Stimulated activated effector memory CD8-positive, alpha-beta T cell treated with anti-CD3 and anti-CD28 coated beads, Interleukin-12 subunit alpha, Interleukin-12 subunit beta, amount 100 ng/mL, for 72 hours (primary cell): Measurements from ENCODE around the gene OR8U1.
"Not testable (repeated sequence)": the region's sequence is repeated elsewhere in the genome, so short reads cannot be mapped to it uniquely, and the experiment has no call there.

Source experiments
- ATAC-seq: fragments of 150-1000 bp; cut with Tn5 transposase; 2 replicates; pipeline ENCODE4 v1.10.0; 2021
- DNase-seq, 2 donors: peaks; one replicate each; pipeline ENCODE4 v3.0.0; 2021 to 2022; ENCODE audit warnings: low spot score in 2 of 2
- H3K27ac Mint-ChIP-seq: one replicate; pipeline ENCODE4 v1.8.0; 2022; ENCODE audit warnings: mild to moderate bottlenecking, mixed read lengths
- H3K36me3 Mint-ChIP-seq: one replicate; pipeline ENCODE4 v1.8.0; 2022; ENCODE audit warnings: mild to moderate bottlenecking, mixed read lengths
- H3K4me1 Mint-ChIP-seq: one replicate; pipeline ENCODE4 v1.8.0; 2022; ENCODE audit warnings: mixed read lengths
- H3K4me3 Mint-ChIP-seq: one replicate; pipeline ENCODE4 v1.8.0; 2022; ENCODE audit warnings: mild to moderate bottlenecking, mixed read lengths
- H3K9me3 Mint-ChIP-seq: one replicate; pipeline ENCODE4 v1.8.0; 2022; ENCODE audit warnings: mixed read lengths

The OR8U1 gene

DNA sequence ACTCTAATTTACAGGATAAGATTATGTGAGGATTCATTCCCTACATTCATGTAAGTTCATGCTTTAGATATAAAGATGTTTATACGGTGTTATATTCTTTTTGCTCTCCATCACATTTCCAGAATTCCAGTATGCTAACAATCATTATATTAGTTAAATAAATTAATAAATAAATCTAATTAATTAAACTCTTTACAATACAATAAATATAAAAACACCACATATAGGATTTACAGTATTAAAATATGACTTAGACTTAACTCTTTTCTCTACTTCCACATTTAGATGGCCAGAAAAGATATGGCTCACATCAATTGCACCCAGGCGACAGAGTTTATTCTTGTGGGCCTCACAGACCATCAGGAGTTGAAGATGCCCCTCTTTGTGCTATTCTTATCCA is at the start of gene OR8U1:
TSS of gene OR8U1 (plus strand) at position 301 of the 400 bp plus-strand sequence. CDS start at position 301, 0 bp downstream.
- H3K36me3 Mint-ChIP-seq: no peaks in the 10 kb centered on the region
- no peak for ATAC-seq
- DNase-seq: no peak
- H3K9me3 Mint-ChIP-seq: peaks cover 22% of the 10 kb centered on the region
- H3K27ac Mint-ChIP-seq: no peak within 1 kb of the TSS
- H3K4me3 Mint-ChIP-seq: no peak within 1 kb of the TSS
- H3K4me1 Mint-ChIP-seq: no peaks in the 10 kb centered on the region

DNA sequence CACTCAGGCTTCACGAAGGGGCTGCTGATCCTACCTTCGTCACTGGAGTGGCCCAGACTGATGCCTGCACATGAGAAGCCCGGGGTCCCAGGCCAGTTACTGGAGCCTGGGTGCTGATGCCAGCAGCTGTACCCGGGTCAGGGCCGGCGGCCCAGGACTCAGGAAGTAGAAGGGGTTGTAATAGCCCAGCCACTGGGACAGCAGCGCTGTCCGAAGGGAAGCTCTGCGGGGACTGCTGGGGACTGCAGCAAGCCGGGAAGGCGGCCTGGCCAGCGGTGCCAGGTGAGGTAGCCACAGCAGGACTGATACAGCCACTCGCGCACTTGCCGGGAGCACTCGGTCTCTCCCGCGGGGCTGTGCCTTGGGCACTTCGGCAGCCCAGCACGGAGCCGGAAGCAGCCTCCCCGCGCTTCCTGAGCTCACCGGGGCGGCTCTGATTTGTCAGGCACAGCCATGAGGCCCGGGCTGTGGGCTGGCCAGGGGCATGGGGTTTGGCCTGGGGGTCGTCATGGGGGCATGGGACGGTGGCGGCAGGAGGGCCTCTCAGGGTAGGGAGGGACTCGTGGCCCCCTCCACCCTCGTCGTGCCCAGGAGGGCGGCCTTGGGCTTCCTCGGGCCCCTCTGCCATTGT is 43.4 kb upstream of the OR8U1 start:
- peaks cover 15% of the 10 kb centered on the region for H3K9me3 Mint-ChIP-seq
- H3K4me1 Mint-ChIP-seq: no peaks in the 10 kb centered on the region
- H3K4me3 Mint-ChIP-seq: no peak overlapping the region
- DNase-seq: no peak
- no peaks in the 10 kb centered on the region for H3K36me3 Mint-ChIP-seq
- ATAC-seq: no peak
- no peak overlapping the region for H3K27ac Mint-ChIP-seq

DNA sequence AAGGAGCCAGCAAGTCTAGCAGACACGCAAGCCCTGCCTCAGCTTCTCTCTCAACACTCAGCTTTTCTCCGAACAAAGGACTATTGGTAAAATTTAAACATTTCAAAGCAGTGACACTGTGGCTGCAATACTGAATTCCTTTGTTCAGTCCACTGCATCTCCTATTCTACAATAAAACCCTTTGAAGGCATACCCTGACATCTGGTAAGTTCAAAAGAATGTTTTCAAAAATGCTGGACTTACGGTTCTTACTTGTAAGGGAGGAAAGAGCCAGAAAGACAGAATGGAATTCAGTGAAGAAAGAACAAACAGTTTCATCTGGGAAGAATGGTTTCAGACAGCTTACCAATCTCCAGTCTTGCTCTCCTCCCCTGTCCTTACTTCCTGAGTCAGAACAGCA is 42.3 kb upstream of the OR8U1 start:
- Mint-ChIP-seq H3K9me3 (peaks cover 11% of the 10 kb centered on the region), H3K27ac (no peak overlapping the region), H3K4me1 (no peaks in the 10 kb centered on the region), H3K36me3 (no peaks in the 10 kb centered on the region), H3K4me3 (no peak overlapping the region)
- DNase-seq (no peak), ATAC-seq (no peak)

DNA sequence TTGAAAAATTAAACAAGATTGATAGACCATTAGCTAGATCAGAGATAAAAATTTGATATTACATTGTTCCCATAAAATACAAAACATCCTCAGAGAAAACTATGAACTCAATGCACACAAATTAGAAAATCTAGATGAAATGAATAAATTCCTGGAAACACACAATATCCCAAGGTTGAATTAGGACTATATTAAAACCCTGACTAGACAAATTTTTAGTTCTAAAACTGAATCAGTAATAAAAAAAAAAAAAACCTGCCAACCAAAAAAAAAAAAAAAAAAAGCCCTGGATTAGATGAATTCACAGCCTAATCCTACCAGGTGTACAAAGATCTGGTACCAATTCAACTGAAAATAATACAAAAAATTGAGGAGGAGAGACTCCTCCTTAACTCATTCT is 35.1 kb upstream of the OR8U1 start:
- peaks cover 18% of the 10 kb centered on the region for H3K9me3 Mint-ChIP-seq
- ATAC-seq: no peak
- no peak overlapping the region for H3K27ac Mint-ChIP-seq
- H3K4me3 Mint-ChIP-seq: no peak overlapping the region
- H3K36me3 Mint-ChIP-seq: no peaks in the 10 kb centered on the region
- no peaks in the 10 kb centered on the region for H3K4me1 Mint-ChIP-seq
- no peak for DNase-seq

DNA sequence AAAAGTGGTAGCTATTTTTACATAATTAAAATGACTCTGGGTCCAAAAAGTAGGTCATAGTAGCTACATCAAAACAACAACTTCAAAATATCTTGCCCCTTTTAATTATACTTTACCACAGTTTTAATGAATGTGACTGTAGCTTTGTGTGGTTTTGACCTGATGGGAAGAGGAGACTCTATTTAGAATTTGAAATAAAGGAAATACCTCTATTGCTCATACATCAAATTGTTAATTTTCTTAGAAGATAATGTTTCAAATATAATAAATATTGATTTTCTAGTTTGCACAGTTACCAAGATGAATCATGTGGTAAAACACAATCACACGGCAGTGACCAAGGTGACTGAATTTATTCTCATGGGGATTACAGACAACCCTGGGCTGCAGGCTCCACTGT is 29.7 kb upstream of the OR8U1 start, which contains the start of gene OR8K1:
TSS of gene OR8K1 (plus strand) at position 301 of the 400 bp plus-strand sequence. CDS start at position 301, 0 bp downstream.
- DNase-seq (no peak), ATAC-seq (no peak)
- no peak within 1 kb of the TSS for H3K27ac Mint-ChIP-seq
- no peaks in the 10 kb centered on the region for H3K36me3 Mint-ChIP-seq
- H3K4me1 Mint-ChIP-seq: no peaks in the 10 kb centered on the region
- H3K4me3 Mint-ChIP-seq: no peak within 1 kb of the TSS
- H3K9me3 Mint-ChIP-seq: peaks cover 17% of the 10 kb centered on the region

DNA sequence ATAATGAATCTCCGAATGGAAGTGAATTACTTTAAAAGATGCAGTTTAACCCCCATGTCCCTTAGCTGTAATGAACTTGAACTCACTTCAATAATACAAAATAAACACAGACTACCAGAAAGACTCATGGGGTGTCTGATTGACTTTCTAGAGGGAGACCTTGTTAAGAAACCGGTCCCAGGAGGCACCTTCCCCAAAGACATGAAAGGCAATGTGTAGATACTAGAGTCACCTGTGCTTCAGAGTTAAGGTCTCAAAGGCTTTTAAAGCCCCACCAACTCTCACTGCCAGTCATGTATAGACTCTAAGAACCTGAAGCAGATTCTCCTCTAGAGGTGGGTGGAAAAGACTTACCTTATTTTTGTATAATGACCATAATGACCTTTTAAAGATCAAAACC is 21.4 kb upstream of the OR8U1 start, which contains the start of gene OR8J1:
TSS of gene OR8J1 (plus strand) at position 301 of the 400 bp plus-strand sequence. CDS start 5,956 bp downstream, outside the sequence.
- no peak within 1 kb of the TSS for H3K27ac Mint-ChIP-seq
- DNase-seq: no peak
- peaks cover 8% of the 10 kb centered on the region for H3K9me3 Mint-ChIP-seq
- no peak within 1 kb of the TSS for H3K4me3 Mint-ChIP-seq
- no peaks in the 10 kb centered on the region for H3K36me3 Mint-ChIP-seq
- no peaks in the 10 kb centered on the region for H3K4me1 Mint-ChIP-seq
- no peak for ATAC-seq

DNA sequence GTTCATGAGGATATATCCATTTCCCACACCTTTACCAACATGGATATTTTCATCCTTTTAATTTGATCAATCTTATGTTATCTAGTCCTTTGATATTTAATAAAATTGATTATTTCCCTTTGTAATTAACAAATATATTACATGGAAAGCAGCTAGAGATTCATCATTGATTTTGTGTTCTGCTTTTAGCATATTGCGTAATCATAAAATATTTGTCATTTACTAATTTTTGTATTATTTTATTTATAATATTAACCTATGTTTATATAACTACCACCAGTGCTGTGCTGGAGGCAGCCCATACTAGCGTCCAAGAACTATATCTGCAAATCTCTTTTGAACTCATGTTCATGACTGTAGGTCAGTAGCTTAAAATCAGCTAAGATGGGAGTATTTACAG is 4.7 kb downstream of the OR8U1 start:
- Mint-ChIP-seq H3K36me3 (no peaks in the 10 kb centered on the region), H3K4me1 (no peaks in the 10 kb centered on the region), H3K4me3 (no peak overlapping the region), H3K27ac (no peak overlapping the region), H3K9me3 (peaks cover 22% of the 10 kb centered on the region)
- DNase-seq (no peak), ATAC-seq (no peak)

DNA sequence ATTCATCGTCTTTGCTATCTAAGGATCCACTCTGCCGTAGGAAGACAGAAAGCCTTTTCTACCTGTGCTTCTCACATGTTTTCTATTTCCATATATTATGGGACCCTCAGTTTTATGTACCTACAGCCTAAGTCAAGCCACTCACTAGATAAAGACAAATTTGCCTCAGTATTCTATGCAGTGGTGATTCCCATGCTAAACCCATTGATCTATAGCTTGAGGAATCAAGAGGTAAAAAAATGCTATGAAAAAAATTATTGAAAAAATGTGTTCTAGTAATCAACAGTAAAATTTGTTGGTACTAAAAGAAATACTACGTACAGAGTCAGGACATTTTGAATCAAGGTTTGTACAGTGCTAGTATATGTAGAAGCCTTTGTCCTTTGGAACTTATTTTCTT is 19.0 kb downstream of the OR8U1 start:
- H3K27ac Mint-ChIP-seq: no peak overlapping the region
- DNase-seq: no peak

DNA sequence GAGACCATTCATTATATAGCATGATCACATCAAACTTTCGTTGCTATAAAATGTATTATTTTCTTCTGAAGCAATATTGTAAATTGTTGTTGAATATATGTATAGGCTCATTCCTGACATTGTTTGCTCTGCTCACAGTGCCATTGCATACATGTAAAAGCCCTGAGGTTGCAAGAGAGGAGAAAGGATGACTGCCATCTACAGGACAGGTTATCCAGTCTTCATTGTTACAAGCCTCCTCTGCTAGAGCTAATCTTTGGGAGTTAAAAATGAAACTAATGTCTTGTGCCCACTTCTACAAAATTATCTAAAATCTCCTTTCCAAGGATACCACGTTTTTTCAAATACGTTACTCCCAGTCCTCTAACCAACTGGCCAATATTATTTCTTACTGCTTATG is 20.6 kb downstream of the OR8U1 start:
- Mint-ChIP-seq H3K9me3 (peaks cover 8% of the 10 kb centered on the region), H3K27ac (no peak overlapping the region), H3K4me3 (no peak overlapping the region), H3K4me1 (no peaks in the 10 kb centered on the region), H3K36me3 (no peaks in the 10 kb centered on the region)
- no peak for ATAC-seq
- no peak for DNase-seq

More for the DNA sequence above, 19.0 kb downstream of the OR8U1 start:
- Mint-ChIP-seq H3K4me3 (no peak overlapping the region), H3K9me3 (peaks cover 8% of the 10 kb centered on the region), H3K4me1 (no peaks in the 10 kb centered on the region), H3K36me3 (no peaks in the 10 kb centered on the region)
- ATAC-seq: no peak

DNA sequence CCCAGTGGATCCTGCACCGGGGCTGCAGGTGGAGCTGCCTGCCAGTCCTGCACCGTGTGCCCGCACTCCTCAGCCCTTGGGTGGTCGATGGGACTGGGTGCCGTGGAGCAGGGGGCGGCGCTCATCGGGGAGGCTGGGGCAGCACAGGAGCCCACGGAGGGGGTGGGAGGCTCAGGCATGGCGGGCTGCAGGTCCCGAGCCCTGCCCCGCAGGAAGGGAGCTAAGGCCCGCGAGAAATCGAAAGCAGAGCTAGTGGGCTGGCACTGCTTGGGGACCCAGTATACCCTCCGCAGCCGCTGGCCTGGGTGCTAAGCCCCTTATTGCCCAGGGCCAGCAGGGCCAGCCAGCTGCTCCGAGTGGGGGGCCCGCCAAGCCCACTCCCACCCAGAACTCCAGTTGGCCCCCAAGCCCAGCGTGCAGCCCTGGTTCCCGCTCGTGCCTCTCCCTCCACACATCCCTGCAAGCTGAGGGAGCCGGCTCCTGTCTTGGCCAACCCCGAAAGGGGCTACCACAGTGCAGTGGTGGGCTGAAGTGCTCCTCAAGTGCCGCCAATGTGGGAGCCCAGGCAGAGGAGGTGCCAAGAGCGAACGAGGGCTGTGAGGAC is 26.5 kb downstream of the OR8U1 start:
- ATAC-seq, H3K27ac Mint-ChIP-seq, DNase-seq, H3K9me3 Mint-ChIP-seq, H3K4me1 Mint-ChIP-seq, H3K4me3 Mint-ChIP-seq, H3K36me3 Mint-ChIP-seq: not testable (repeated sequence)

DNA sequence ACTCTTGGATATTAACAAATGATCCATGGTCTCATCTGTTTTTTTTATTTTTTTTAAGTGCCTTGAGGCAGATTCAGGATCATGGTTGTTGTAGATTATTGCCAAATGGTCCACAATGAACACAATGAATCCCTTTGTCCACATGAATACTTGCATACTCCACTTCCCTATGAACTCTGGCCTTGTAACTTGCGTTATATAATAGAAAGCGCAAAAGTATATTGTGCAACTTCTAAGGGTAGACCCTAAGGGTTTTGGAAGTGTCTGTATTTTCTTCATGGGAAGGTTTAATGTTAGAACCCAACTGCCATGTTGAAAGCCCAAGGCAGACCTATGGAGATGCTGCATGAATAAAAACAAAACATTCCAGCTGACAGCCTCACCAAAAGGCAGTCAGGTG is 29.0 kb downstream of the OR8U1 start:
- no peaks in the 10 kb centered on the region for H3K4me1 Mint-ChIP-seq
- no peak overlapping the region for H3K27ac Mint-ChIP-seq
- no peak for DNase-seq
- no peaks in the 10 kb centered on the region for H3K36me3 Mint-ChIP-seq
- H3K4me3 Mint-ChIP-seq: no peak overlapping the region
- peaks cover 14% of the 10 kb centered on the region for H3K9me3 Mint-ChIP-seq
- no peak for ATAC-seq

DNA sequence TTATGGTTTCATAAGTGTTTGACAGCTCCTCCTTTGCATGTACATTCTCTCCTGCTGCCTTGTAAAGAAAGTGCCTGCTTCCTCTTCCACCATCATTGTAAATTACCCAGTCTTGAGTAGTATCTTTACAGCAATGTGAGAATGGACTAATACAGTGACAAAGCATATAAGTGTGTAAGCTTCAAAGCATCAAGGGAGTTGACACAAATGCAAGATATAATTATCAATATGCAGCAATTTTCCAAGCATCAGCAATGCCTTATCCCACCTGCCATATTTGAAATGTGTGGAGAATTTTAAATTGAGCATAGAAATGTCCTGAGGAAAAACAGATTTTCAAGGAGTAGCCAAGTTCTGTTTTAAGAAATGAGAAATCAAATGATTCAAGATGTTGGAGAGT is 35.4 kb downstream of the OR8U1 start:
- DNase-seq: no peak
- Mint-ChIP-seq H3K27ac (no peak overlapping the region), H3K36me3 (no peaks in the 10 kb centered on the region), H3K4me1 (no peaks in the 10 kb centered on the region), H3K9me3 (peaks cover 16% of the 10 kb centered on the region), H3K4me3 (no peak overlapping the region)
- no peak for ATAC-seq

DNA sequence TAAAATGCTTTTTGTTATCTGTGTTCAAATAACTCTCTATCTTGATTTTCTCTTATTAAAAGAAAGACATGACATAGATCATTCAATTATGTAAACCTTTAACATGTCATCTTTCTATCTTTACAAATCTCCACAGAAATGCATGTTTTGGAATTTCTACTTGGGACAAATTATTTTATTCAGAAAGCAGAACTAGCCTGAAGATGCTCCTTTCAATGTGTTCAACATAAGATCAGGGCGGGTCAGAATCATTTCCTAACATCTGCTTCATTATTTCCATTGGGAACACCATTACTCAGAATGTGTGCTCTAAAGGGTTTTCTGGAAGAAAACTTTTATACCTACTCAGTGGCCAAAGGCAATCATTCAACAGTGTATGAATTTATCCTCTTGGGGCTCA is 37.0 kb downstream of the OR8U1 start, which contains the start of gene OR5AL1:
TSS of gene OR5AL1 (plus strand) at position 301 of the 400 bp plus-strand sequence.
- Mint-ChIP-seq H3K36me3 (no peaks in the 10 kb centered on the region), H3K9me3 (peaks cover 13% of the 10 kb centered on the region), H3K27ac (no peak within 1 kb of the TSS), H3K4me1 (no peaks in the 10 kb centered on the region), H3K4me3 (no peak within 1 kb of the TSS)
- ATAC-seq (no peak), DNase-seq (no peak)
